Measurements from ENCODE around the gene MYB. TPM values are rescaled to one million over a fixed set of nuclear protein-coding genes. Genes with fewer than 3 reads are reported as not detected.
"Not testable (repeated sequence)": the region's sequence is repeated elsewhere in the genome, so short reads cannot be mapped to it uniquely, and the experiment has no call there.

Gene MYB
- total RNA-seq, 2 experiments from 2014 or later, result 14.6 to 15.9 TPM

- no peaks in the 10 kb centered on the region for H3K27me3 Mint-ChIP-seq (ENCODE audit: low read depth)
- H3K4me1 Mint-ChIP-seq (ENCODE audit: low read depth), result peaks cover 43% of the 10 kb centered on the region
- no peak overlapping the region for H3K4me3 Mint-ChIP-seq
- no peaks in the 10 kb centered on the region for H3K36me3 Mint-ChIP-seq (ENCODE audit: low read depth)
- intact Hi-C loops (cut with micrococcal nuclease), result no loop called here
- no peak overlapping the region for H3K27ac Mint-ChIP-seq
- CTCF ChIA-PET, result interaction anchor here (1.4 to 2.4 kb wide), 3 partner anchors 15 to 36 kb away, joined by 3 to 13 read pairs (median 8); partner anchors contain the start of gene MYB
- H3K9me3 Mint-ChIP-seq, result peaks cover 6% of the 10 kb centered on the region
- DNase-seq, result no peak
Observed at GRCh38 chr6:135147637-135148592, 33.2 kb upstream of the MYB start.

- no peak for DNase-seq
- H3K4me3 Mint-ChIP-seq, result no peak overlapping the region
- H3K36me3 Mint-ChIP-seq (ENCODE audit: low read depth), result no peaks in the 10 kb centered on the region
- CTCF ChIA-PET, result interaction anchor here (0.6 to 1.7 kb wide), 2 partner anchors 10 to 21 kb away, joined by 4 read pairs; no protein-coding TSS in a partner anchor
- peaks cover 6% of the 10 kb centered on the region for H3K9me3 Mint-ChIP-seq
- H3K27me3 Mint-ChIP-seq (ENCODE audit: low read depth), result no peaks in the 10 kb centered on the region
- intact Hi-C loops (cut with micrococcal nuclease), result no loop called here
- no peak overlapping the region for H3K27ac Mint-ChIP-seq
- peaks cover 43% of the 10 kb centered on the region for H3K4me1 Mint-ChIP-seq (ENCODE audit: low read depth)
Observed at GRCh38 chr6:135148889-135149288, 32.2 kb upstream of the MYB start.

GRCh38 chr6:135149376-135149775, 31.7 kb upstream of the MYB start:
- CTCF ChIA-PET, result interaction anchor here (1.7 kb wide), 1 partner anchor 9 kb away, joined by 4 read pairs; no protein-coding TSS in a partner anchor
- Mint-ChIP-seq H3K36me3 (ENCODE audit: low read depth) (no peaks in the 10 kb centered on the region), H3K9me3 (peaks cover 6% of the 10 kb centered on the region), H3K4me3 (no peak overlapping the region), H3K27ac (no peak overlapping the region), H3K4me1 (ENCODE audit: low read depth) (peaks cover 39% of the 10 kb centered on the region), H3K27me3 (ENCODE audit: low read depth) (no peaks in the 10 kb centered on the region)
- intact Hi-C loops (cut with micrococcal nuclease), result no loop called here
- DNase-seq, result no peak

DNA sequence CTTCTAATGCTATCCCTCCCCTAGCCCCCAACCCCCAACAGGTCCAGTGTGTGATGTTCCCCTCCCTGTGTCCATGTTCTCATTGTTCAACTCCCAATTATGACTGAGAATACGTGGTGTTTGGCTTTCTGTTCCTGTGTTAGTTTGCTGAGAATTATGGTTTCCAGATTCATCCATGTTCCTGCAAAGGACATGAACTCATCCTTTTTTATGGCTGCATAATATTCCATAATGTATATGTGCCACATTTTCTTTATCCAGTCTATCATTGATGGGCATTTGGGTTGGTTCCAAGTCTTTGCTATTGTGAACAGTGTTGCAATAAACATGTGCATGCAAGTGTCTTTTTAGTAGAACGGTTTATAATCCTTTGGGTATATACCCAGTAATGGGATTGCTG, 30.6 kb upstream of the MYB start:
- H3K36me3 Mint-ChIP-seq (ENCODE audit: low read depth); H3K9me3 Mint-ChIP-seq; H3K4me3 Mint-ChIP-seq; CTCF ChIA-PET; DNase-seq; H3K27ac Mint-ChIP-seq; H3K27me3 Mint-ChIP-seq (ENCODE audit: low read depth); intact Hi-C loops (cut with micrococcal nuclease): not testable (repeated sequence)
- H3K4me1 Mint-ChIP-seq (ENCODE audit: low read depth), result peaks cover 29% of the 10 kb centered on the region

DNA sequence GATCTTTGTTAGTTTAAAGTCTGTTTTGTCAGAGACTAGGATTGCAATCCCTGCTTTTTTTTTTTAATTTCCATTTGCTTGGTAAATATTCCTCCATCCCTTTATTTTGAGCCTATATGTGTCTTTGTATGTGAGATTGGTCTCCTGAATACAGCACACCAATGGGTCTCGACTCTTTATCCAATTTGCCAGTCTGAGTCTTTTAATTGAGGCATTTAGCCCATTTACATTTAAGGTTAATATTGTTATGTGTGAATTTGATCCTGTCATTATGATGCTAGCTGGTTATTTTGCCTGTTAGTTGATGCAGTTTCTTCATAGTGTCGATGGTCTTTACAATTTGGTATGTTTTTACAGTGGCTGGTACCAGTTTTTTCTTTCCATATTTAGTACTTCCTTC, 27.0 kb upstream of the MYB start:
- H3K27ac Mint-ChIP-seq; H3K36me3 Mint-ChIP-seq (ENCODE audit: low read depth); intact Hi-C loops (cut with micrococcal nuclease); DNase-seq; H3K9me3 Mint-ChIP-seq; H3K4me3 Mint-ChIP-seq; H3K27me3 Mint-ChIP-seq (ENCODE audit: low read depth): not testable (repeated sequence)
- CTCF ChIA-PET, result interaction anchor here (0.6 kb wide), 2 partner anchors 12 to 36 kb away, joined by 3 read pairs; no protein-coding TSS in a partner anchor
- peaks cover 13% of the 10 kb centered on the region for H3K4me1 Mint-ChIP-seq (ENCODE audit: low read depth)

DNA sequence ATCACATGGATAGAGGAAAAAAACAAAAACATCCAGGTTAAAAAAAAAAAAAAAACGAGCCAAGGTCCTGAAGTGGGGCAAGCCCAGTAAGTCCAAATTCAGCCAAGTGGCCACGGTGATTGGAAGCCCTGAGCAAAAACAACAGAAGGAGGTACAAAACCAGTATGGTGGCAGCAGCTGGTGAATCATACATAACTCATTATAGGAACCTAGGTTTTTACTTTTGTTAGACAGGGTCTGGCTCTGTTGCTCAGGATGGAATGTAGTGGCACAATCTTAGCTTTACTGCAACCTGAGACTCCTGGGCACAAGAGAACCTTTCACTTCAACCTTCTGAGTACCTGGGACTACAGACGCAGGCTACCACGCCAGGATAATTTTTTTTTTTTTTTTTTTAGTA, 22.7 kb upstream of the MYB start:
- H3K36me3 Mint-ChIP-seq (ENCODE audit: low read depth), result no peaks in the 10 kb centered on the region
- no peaks in the 10 kb centered on the region for H3K9me3 Mint-ChIP-seq
- H3K4me1 Mint-ChIP-seq (ENCODE audit: low read depth), result peaks cover 45% of the 10 kb centered on the region
- DNase-seq, result no peak
- intact Hi-C loops (cut with micrococcal nuclease), result no loop called here
- CTCF ChIA-PET, result interaction anchor here (1.5 kb wide), 1 partner anchor 9 kb away, joined by 4 read pairs; no protein-coding TSS in a partner anchor
- H3K4me3 Mint-ChIP-seq, result no peak overlapping the region
- H3K27me3 Mint-ChIP-seq (ENCODE audit: low read depth), result no peaks in the 10 kb centered on the region
- no peak overlapping the region for H3K27ac Mint-ChIP-seq

DNA sequence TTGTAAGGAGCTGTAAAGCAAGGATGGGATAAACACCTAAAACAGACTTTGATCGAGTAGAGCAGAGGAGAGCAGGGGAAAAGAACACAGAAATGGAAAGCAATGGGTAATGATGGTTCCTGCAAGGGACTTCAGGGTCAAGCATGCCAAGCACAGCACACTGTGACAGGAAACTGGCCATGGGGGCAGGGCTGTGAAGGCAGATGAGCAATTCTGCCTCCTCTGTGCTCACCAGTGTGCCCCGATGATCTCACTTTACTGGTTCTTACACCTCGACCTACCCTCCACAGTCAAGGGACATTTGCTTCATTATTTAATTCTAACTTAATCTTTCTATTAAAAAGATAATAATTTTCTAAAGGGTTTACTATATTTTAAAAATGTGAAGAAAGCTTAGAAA, 21.6 kb upstream of the MYB start:
- Mint-ChIP-seq H3K9me3 (no peaks in the 10 kb centered on the region), H3K4me1 (ENCODE audit: low read depth) (peaks cover 51% of the 10 kb centered on the region), H3K4me3 (no peak overlapping the region), H3K27ac (no peak overlapping the region), H3K27me3 (ENCODE audit: low read depth) (no peaks in the 10 kb centered on the region), H3K36me3 (ENCODE audit: low read depth) (no peaks in the 10 kb centered on the region)
- CTCF ChIA-PET, result interaction anchor here (0.6 to 1.9 kb wide), 5 partner anchors 9 to 335 kb away, joined by 3 to 4 read pairs (median 3); no protein-coding TSS in a partner anchor
- peak; percentile 72 for DNase-seq
- intact Hi-C loops (cut with micrococcal nuclease), result no loop called here

DNA sequence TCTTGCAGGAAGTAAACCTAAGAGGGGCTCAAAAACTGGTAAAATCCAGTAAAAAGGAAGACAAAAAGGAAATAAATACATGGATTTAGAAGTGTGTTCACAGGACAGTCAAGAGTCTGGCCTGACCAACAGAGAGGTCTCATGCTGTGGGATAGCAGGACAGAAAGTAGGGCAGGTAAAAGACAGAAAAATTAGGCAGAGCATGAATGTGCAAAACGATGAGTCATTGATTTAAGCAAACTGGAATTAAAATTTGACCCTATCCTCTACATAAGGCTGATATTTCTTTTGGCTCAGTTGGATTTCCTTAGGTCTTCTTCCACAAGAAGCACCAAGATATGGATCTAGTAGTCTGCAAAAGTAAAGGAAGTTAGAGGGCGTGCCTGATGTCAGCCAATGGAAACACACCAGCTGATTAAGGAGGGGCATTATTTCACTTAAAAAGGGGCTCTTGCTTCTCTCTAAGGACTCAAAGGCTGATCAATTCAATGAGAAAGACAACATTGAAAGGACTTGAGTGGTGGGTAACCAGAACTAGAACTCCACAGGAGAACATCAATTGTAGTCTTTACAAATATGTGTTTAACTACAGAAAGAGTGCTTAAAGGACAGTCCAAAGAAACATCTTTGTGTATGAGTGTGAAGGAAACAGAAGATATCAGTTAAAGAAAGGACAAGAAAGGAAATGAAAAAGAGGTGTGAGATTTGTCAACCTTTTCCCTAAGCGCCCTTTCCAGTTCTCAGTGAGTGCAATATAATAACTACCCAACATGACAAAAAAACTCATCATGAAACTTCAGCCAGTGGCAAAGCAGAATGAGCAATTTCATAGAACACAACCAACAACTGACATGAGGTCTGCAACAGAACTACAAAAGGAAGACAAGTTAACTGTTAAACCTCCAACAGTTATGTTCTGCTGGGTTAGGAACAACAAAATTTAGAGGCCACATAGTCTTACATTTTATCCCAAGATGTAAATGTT, 19.4 kb upstream of the MYB start:
- Mint-ChIP-seq H3K9me3 (no peaks in the 10 kb centered on the region), H3K27ac (peak overlapping the region; percentile 67), H3K36me3 (ENCODE audit: low read depth) (no peaks in the 10 kb centered on the region), H3K4me3 (no peak overlapping the region), H3K4me1 (ENCODE audit: low read depth) (peaks cover 58% of the 10 kb centered on the region), H3K27me3 (ENCODE audit: low read depth) (no peaks in the 10 kb centered on the region)
- no peak for DNase-seq
- CTCF ChIA-PET, result interaction anchor here (0.8 to 2.9 kb wide), 12 partner anchors 14 to 78 kb away, joined by 3 to 13 read pairs (median 6); partner anchors contain the start of gene MYB
- intact Hi-C loops (cut with micrococcal nuclease), result loop anchor here (1.0 to 5.0 kb wide), 5 partner anchors 9 to 914 kb away; partner anchors contain the start of gene AHI1

GRCh38 chr6:135162678-135163439, 18.2 kb upstream of the MYB start:
- H3K9me3 Mint-ChIP-seq, result no peaks in the 10 kb centered on the region
- H3K4me1 Mint-ChIP-seq (ENCODE audit: low read depth), result peaks cover 58% of the 10 kb centered on the region
- DNase-seq, result peak; percentile 56
- H3K36me3 Mint-ChIP-seq (ENCODE audit: low read depth), result no peaks in the 10 kb centered on the region
- H3K27me3 Mint-ChIP-seq (ENCODE audit: low read depth), result no peaks in the 10 kb centered on the region
- CTCF ChIA-PET, result interaction anchor here (0.6 to 2.9 kb wide), 15 partner anchors 14 to 154 kb away, joined by 3 to 13 read pairs (median 6); partner anchors contain the start of gene MYB
- H3K27ac Mint-ChIP-seq, result peak overlapping the region; percentile 77
- intact Hi-C loops (cut with micrococcal nuclease), result loop anchor here (1.0 to 5.0 kb wide), 14 partner anchors 7 to 916 kb away; partner anchors contain the start of genes AHI1 and HBS1L
- H3K4me3 Mint-ChIP-seq, result no peak overlapping the region

DNA sequence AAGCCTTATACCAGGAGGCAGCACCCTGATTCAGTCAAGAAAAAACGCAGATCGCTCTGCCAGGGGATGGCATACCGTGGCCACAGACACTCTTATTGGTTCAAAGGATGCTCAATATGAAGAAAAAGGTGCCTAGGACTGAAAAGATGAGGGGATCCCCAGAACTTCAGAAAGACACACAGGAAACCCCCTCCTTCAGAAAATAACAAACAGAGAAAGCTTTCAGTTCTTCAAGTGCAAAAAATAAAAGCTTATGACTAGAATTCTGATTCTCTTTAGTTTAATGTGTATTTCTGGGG, 17.7 kb upstream of the MYB start:
- Mint-ChIP-seq H3K36me3 (ENCODE audit: low read depth) (no peaks in the 10 kb centered on the region), H3K27me3 (ENCODE audit: low read depth) (no peaks in the 10 kb centered on the region), H3K4me3 (no peak overlapping the region), H3K27ac (peak overlapping the region; percentile 77), H3K4me1 (ENCODE audit: low read depth) (peaks cover 55% of the 10 kb centered on the region), H3K9me3 (no peaks in the 10 kb centered on the region)
- intact Hi-C loops (cut with micrococcal nuclease), result loop anchor here (1.0 to 5.0 kb wide), 11 partner anchors 18 to 916 kb away; partner anchors contain the start of genes AHI1 and HBS1L
- CTCF ChIA-PET, result interaction anchor here (0.6 to 2.9 kb wide), 10 partner anchors 14 to 106 kb away, joined by 3 to 13 read pairs (median 6); no protein-coding TSS in a partner anchor
- peak; percentile 89 for DNase-seq

DNA sequence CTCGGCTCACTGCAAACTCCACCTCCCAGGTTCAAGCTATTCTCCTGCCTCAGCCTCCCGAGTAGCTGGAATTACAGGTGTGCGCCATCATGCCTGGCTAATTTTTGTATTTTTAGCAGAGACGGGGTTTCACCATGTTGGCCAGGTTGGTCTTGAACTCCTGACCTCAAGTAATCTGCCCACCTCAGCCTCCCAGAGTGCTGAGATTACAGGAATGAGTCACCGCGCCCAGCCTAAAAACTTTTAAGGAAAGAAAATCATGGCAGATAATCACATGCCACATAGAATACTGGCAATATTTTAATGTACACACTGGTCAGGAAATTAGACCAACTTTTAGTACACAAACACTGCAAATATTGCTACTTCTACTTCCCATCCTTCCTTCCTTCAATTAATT, 16.7 kb upstream of the MYB start:
- DNase-seq; H3K4me3 Mint-ChIP-seq; H3K27me3 Mint-ChIP-seq (ENCODE audit: low read depth); H3K9me3 Mint-ChIP-seq; H3K27ac Mint-ChIP-seq; H3K36me3 Mint-ChIP-seq (ENCODE audit: low read depth): not testable (repeated sequence)
- intact Hi-C loops (cut with micrococcal nuclease), result loop anchor here (5.0 kb wide), 2 partner anchors 333 to 917 kb away; partner anchors contain the start of gene AHI1
- peaks cover 47% of the 10 kb centered on the region for H3K4me1 Mint-ChIP-seq (ENCODE audit: low read depth)
- CTCF ChIA-PET, result interaction anchor here (1.2 to 2.9 kb wide), 3 partner anchors 18 to 107 kb away, joined by 3 to 8 read pairs (median 3); no protein-coding TSS in a partner anchor
